ENCODE data around the gene PDCD1LG2.

DNA sequence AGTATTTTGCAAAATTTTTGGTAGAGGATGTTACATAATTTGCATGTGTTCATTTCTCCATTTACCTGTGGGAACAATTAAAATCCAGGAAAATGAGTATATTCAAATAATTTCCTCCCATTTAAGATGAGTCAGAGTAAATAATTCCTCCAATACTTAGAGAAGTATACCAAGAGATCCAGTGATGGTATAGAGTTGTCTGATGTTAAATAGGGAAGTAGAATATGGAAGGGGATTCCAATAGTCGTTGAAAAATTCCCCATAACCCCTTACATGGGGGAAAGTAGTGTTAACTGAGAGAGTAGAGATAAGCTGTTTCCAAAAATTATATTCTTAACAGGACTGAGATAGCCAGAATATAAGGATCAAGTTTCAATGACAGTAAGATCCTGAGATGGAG, 44.3 kb upstream of the PDCD1LG2 start:
- TF ChIP-seq, protein P1, sequence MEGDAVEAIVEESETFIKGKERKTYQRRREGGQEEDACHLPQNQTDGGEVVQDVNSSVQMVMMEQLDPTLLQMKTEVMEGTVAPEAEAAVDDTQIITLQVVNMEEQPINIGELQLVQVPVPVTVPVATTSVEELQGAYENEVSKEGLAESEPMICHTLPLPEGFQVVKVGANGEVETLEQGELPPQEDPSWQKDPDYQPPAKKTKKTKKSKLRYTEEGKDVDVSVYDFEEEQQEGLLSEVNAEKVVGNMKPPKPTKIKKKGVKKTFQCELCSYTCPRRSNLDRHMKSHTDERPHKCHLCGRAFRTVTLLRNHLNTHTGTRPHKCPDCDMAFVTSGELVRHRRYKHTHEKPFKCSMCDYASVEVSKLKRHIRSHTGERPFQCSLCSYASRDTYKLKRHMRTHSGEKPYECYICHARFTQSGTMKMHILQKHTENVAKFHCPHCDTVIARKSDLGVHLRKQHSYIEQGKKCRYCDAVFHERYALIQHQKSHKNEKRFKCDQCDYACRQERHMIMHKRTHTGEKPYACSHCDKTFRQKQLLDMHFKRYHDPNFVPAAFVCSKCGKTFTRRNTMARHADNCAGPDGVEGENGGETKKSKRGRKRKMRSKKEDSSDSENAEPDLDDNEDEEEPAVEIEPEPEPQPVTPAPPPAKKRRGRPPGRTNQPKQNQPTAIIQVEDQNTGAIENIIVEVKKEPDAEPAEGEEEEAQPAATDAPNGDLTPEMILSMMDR (IDR thresholded peaks at IDR 0.05) = no peak
- TF ChIP-seq POLR2AphosphoS5 (IDR thresholded peaks at IDR 0.05) (no peak), EP300 (IDR thresholded peaks at IDR 0.05) (no peak)

Measured in stomach (tissue), 4 donors.